HG03378 (cell line): ENCODE data around the gene CSF3R.

Experiments
- ATAC-seq: cut with Tn5 transposase; IDR thresholded peaks from one replicate; pipeline ENCODE4 v1.9.1; 2021; ENCODE audit warnings: mild to moderate bottlenecking, moderate library complexity; ENCODE audit not compliant: unreplicated experiment

Gene CSF3R

GRCh38 chr1:36463463-36463802 lies 19.3 kb downstream of the CSF3R start:
- ATAC-seq: no peak

- no peak for ATAC-seq
These were observed 23.8 kb downstream of the CSF3R start for GRCh38 chr1:36458910-36459309.

- ATAC-seq: no peak
These were observed 25.0 kb downstream of the CSF3R start for GRCh38 chr1:36457691-36458090.

GRCh38 chr1:36456391-36456928 lies 26.3 kb downstream of the CSF3R start:
- no peak for ATAC-seq

GRCh38 chr1:36455386-36455785 lies 27.3 kb downstream of the CSF3R start:
- no peak for ATAC-seq

GRCh38 chr1:36453600-36454388 lies 28.9 kb downstream of the CSF3R start:
- ATAC-seq: no peak

GRCh38 chr1:36453051-36453450 lies 29.7 kb downstream of the CSF3R start:
- no peak for ATAC-seq

- no peak for ATAC-seq
These were observed 31.8 kb downstream of the CSF3R start for GRCh38 chr1:36450919-36451305.

GRCh38 chr1:36450270-36450918 lies 32.3 kb downstream of the CSF3R start, which contains the start of gene OSCP1:
Gene OSCP1 (minus strand): TSS chr1:36450451. CDS start chr1:36450369, 82 bp downstream.
- ATAC-seq: peak; percentile 90

GRCh38 chr1:36448530-36449056 lies 34.1 kb downstream of the CSF3R start:
- no peak for ATAC-seq

- ATAC-seq: no peak
These were observed 35.3 kb downstream of the CSF3R start for GRCh38 chr1:36447450-36447849.

GRCh38 chr1:36446746-36447145 lies 36.0 kb downstream of the CSF3R start:
- no peak for ATAC-seq

GRCh38 chr1:36446271-36446670 lies 36.4 kb downstream of the CSF3R start:
- no peak for ATAC-seq

- no peak for ATAC-seq
These were observed 39.4 kb downstream of the CSF3R start for GRCh38 chr1:36443297-36443696.

GRCh38 chr1:36442337-36442736 lies 40.4 kb downstream of the CSF3R start:
- no peak for ATAC-seq

GRCh38 chr1:36440646-36441045 lies 42.1 kb downstream of the CSF3R start:
- no peak for ATAC-seq

- no peak for ATAC-seq
These were observed 42.7 kb downstream of the CSF3R start for GRCh38 chr1:36440044-36440443.

GRCh38 chr1:36438715-36439114 lies 44.0 kb downstream of the CSF3R start:
- ATAC-seq: no peak

- no peak for ATAC-seq
These were observed 45.9 kb downstream of the CSF3R start for GRCh38 chr1:36436821-36437220.

- no peak for ATAC-seq
These were observed 49.6 kb downstream of the CSF3R start for GRCh38 chr1:36433102-36433501.

- ATAC-seq: no peak
These were observed 50.1 kb downstream of the CSF3R start for GRCh38 chr1:36432616-36433015.

- no peak for ATAC-seq
These were observed 56.9 kb downstream of the CSF3R start for GRCh38 chr1:36425791-36426190.
